Renal pelvis (tissue), 4 donors: Measurements from ENCODE around the gene MASP1. TPM values are rescaled to one million over a fixed set of nuclear protein-coding genes. Genes with fewer than 3 reads are reported as not detected.

ENCODE experiments used
- DNase-seq: peaks from one replicate; pipeline ENCODE4 v3.0.0-alpha.2; 2013
- polyA plus RNA-seq, 3 donors: library from polyadenylated mRNA; unstranded; fragments of 120-200 nt; gene quantifications; one replicate each; pipeline ENCODE4 v1.2.1, GENCODE V29; 2013; ENCODE audit not compliant: insufficient read length in 3 of 3

Gene MASP1
- polyA plus RNA-seq, 3 donors: 8.5 to 11.3 (median 10.2) TPM

DNA sequence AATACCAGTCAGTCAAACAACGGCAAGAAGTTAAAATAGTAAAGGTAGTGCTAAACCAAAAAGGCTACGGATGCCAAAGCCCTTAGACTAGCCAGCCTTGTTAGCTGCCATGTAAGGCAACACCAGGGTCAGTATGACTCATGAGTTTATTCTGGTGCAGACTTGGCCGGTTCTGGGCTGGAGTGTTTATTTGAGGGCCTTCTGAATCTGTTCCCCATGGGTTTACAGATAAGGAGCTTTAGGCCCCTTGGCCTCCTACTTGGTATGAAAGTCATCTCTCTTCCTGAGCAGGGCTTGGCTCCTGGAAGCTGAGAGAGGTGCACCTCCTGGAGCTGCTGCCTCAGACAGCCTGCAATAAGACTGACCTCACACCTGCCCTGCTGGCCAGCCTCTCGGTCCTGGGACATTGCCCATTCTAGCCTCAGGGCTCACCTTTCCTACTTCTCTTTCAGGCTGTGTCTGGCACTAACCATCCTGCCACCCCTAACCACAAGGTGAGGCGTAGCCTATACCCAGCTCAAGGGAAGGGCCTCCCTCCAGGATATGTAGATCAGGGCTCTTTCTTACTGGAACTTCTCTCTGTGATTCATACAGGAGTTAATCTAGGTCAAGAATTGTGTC lies 104.6 kb downstream of the MASP1 start:
- DNase-seq: no peak

GRCh38 chr3:187186375-187186774 lies 105.2 kb downstream of the MASP1 start:
- no peak for DNase-seq

GRCh38 chr3:187185759-187186158 lies 105.8 kb downstream of the MASP1 start:
- DNase-seq: no peak

Other genes starting within 250 kb of the MASP1 start
- 10 to 100 TPM; 17.3 to 20.7 (median 18.7) TPM for gene RPL39L, start 152.2 kb downstream of the MASP1 start, polyA plus RNA-seq
- not detected for gene RTP1, start 94.3 kb downstream of the MASP1 start, polyA plus RNA-seq
- under 1 TPM; 0.37 to 0.73 (median 0.47) TPM for gene RTP4, start 76.6 kb upstream of the MASP1 start, polyA plus RNA-seq